HG02642 (cell line): ENCODE measurements around the gene EIF3I.
A peak's percentile ranks its signal among the peaks of the same experiment; 100 is the strongest.

ENCODE experiments used
- ATAC-seq: cut with Tn5 transposase; IDR thresholded peaks from one replicate; pipeline ENCODE4 v1.9.1; 2021; ENCODE audit warnings: mild to moderate bottlenecking; ENCODE audit not compliant: unreplicated experiment, poor library complexity

The EIF3I gene

DNA sequence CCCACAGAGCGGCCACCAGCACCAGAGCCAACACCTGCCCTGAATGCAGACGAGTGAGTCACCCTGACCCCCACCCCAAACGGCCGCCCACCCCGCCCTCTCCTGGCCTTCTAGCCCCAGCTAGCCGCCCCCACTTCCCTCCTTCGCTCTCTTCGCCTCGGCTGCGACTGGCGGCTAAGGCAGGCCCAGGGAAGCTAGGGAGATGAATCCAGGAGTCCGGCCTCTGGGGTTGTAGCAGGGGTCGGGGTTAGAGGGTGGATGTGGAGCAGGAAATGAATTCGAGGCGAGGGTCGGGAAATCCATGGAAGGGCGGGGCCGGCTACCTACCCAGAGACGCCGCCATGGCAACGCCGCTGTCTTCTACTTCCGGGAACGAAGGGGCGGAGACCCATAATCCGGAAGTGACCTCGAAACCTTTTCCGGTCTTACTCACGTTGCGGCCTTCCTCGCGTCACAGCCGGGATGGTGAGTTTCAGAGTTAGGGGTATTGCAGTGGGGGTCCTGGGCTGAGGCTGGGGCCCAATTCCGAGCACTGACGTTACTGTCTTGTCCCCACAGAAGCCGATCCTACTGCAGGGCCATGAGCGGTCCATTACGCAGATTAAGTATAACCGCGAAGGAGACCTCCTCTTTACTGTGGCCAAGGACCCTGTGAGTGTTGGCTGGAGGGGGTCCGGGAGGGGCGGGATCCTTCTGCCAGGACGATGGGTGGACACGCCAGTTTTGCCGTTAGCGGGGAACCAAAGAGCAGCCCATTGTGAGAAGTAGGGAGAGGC, at the start of gene EIF3I, which contains the start of gene TMEM234:
EIF3I (plus strand) TSS at position 428 of the 776 bp plus-strand sequence; CDS start at position 463, 35 bp downstream.
TMEM234 (minus strand) TSS at position 374 of the 776 bp plus-strand sequence; CDS start at position 343, 31 bp downstream.
- peak; percentile 95 for ATAC-seq

DNA sequence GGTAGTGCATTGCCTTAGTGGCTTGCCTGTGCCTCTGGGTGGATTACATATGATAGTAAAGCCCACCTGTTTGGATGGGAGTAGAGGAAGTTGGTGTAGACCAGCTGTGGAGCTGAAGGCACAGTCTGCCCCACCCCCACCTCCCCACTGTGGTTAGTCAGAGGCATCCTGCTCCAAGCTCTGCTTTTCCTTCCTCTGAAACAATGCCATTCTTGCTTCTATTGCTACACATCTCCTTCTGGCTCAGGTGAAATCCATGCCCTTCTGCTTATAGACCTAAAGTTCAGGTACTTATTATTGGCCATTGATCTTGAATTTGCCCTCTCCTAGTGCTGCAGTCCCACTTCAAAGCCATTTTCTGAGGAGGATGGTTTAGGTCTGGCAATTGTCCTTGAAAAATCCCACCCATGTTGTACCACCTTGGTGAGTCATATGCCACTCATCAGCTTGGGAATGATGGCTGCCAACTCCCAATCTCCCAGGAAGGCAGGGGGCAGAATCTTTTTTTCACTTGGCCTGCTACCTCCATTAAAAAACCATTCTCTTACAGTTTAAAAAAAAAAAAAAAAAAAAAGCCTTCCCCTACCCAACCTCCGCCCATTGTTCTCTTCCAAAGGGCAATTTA, 49.5 kb upstream of the EIF3I start:
- no peak for ATAC-seq

GRCh38 chr1:32178380-32179192, 43.6 kb upstream of the EIF3I start:
- ATAC-seq, result no peak

GRCh38 chr1:32179193-32179442, 43.1 kb upstream of the EIF3I start:
- ATAC-seq, result peak; percentile 3

- ATAC-seq, result peak; percentile 86
These were observed 42.6 kb upstream of the EIF3I start, which contains the start of gene TXLNA for GRCh38 chr1:32179443-32180185. Gene TXLNA, plus strand, starts transcription at chr1:32179675. Its CDS starts 671 bp downstream, at chr1:32180346.

GRCh38 chr1:32180186-32181060, 41.8 kb upstream of the EIF3I start:
- ATAC-seq, result no peak

DNA sequence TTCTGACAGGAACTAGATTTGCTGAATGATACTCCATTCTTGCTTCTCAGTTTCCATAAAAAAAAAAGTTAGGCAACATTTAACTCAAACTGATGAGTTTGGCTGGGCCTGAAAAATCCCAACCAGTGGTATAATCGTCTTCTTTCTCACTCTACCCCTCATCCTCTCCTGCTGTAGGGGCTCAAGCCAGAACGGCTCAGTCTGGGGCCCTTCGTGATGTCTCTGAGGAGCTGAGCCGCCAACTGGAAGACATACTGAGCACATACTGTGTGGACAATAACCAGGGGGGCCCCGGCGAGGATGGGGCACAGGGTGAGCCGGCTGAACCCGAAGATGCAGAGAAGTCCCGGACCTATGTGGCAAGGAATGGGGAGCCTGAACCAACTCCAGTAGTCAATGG, 41.1 kb upstream of the EIF3I start:
- ATAC-seq, result no peak

- no peak for ATAC-seq
These were observed 40.6 kb upstream of the EIF3I start for GRCh38 chr1:32181563-32181962.

GRCh38 chr1:32182060-32182459, 40.1 kb upstream of the EIF3I start:
- no peak for ATAC-seq

GRCh38 chr1:32184650-32185049, 37.6 kb upstream of the EIF3I start:
- ATAC-seq, result no peak

DNA sequence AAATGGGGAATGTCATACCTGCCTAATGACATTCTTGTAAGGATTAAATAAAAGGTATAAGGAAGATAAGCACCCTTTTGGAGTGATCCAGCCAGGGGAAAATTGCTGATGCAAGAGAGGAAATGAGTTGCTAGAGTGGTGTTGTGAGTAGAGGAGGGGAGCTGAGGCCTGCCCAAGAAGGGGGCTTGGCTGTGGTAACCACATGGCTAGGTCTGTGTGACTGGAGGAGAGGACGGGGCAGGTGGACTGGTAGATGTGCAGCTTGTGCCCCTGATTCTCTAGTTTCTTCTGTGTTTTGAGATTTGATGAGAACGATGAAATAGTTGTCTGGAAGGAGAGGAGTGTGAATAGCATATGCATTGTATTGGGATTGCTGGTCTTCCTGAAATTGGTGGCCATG, 36.1 kb upstream of the EIF3I start:
- no peak for ATAC-seq

DNA sequence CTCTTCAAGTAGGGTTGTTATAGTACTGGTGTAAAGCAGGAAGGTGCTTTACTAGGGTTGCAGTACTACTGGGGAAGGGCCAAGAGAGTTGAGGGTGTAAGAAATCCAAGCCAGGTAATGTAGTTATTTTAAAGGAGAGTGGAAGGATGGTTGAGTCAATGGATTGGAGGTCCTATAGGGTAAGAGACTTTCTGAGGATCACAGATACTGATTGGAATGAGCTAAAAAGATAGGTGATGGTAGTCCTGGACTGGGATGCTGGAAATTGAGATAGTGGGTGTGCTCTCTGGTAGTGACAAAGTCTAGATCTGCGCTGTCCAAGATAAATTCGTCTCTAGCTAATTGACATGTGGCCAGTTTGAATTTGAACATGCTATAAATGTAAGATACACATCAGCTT, 35.7 kb upstream of the EIF3I start:
- no peak for ATAC-seq

DNA sequence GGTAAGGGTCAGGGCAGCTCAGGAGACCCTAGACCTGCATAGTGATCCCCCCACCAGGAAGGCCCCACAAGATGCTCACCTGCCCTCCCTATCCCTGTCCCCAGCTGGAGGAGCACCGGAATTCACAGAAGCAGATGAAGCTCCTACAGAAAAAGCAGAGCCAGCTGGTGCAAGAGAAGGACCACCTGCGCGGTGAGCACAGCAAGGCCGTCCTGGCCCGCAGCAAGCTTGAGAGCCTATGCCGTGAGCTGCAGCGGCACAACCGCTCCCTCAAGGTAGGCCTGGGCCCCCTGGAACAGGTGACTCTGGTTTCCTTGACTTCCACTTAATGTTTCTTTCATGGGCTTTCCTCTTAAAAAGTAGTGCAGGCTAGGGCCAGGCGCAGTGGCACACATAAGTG, 34.4 kb upstream of the EIF3I start:
- ATAC-seq, result no peak

DNA sequence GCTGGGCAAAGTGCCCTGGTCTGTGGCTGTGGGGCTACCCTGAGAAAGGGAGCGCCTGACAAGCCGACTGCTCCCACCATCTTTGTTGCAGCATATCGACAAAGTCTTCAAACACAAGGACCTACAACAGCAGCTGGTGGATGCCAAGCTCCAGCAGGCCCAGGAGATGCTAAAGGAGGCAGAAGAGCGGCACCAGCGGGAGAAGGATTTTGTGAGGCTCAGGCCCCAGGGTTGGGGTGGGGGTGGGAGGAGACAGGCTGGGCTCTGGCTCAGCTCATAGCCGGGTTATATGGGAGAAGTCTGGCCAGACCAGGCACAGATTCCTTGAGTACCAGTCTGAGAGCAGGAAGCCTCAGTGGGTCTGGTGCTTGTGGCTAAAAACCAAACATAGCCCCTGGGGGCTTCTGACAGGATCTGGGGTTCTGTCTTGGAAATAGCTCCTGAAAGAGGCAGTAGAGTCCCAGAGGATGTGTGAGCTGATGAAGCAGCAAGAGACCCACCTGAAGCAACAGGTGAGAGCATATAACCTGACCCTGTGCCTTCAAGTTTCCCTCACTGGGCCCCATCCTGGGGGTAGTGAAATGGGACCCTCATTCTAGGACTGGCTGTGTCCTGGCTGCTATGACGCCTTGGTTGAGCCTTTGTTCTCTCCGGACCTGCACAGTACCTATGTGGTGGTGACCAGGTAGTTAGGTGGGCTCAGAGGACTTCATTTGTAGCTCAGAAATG, 29.8 kb upstream of the EIF3I start:
- ATAC-seq, result no peak

DNA sequence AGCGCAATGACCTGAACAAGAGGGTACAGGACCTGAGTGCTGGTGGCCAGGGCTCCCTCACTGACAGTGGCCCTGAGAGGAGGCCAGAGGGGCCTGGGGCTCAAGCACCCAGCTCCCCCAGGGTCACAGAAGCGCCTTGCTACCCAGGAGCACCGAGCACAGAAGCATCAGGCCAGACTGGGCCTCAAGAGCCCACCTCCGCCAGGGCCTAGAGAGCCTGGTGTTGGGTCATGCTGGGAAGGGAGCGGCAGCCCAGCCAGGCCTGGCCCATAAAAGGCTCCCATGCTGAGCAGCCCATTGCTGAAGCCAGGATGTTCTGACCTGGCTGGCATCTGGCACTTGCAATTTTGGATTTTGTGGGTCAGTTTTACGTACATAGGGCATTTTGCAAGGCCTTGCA, 27.2 kb upstream of the EIF3I start:
- ATAC-seq, result no peak

GRCh38 chr1:32195531-32195930, 26.7 kb upstream of the EIF3I start:
- ATAC-seq, result no peak

GRCh38 chr1:32195972-32196823, 26.0 kb upstream of the EIF3I start:
- ATAC-seq, result no peak

DNA sequence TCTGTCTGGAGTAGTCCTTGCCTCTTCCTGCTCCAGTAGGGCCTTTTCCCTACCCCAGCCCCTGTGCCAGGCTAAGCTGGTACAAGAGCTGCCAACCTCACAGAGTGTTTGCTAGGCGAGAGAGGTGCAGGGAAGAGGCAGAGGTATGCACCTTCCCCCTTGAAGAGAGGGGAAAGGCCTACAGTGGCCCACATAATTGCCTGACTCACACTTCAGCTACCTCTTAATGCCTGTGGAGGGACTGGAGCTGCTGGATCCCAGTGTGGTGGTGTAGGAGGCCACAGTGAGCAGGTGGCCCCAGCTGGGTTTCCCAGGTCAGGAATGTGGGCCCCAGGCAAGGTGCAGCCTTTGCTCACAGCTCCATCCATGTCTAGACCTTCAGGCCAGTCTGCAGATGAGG, 25.1 kb upstream of the EIF3I start:
- no peak for ATAC-seq
